ENCODE results near the gene IFT25. TPM values are rescaled to one million over a fixed set of nuclear protein-coding genes. Genes with fewer than 3 reads are reported as not detected.
"Not testable (repeated sequence)": the region's sequence is repeated elsewhere in the genome, so short reads cannot be mapped to it uniquely, and the experiment has no call there.

IFT25 gene
- total RNA-seq, 2 experiments from 2014 or later: 69.3 to 82.6 TPM

- Mint-ChIP-seq H3K36me3 (peaks cover 10% of the 10 kb centered on the region), H3K4me3 (peak overlapping the region; percentile 98), H3K4me1 (peaks cover 20% of the 10 kb centered on the region), H3K27ac (peak overlapping the region; percentile 41), H3K9me3 (ENCODE audit: low read depth) (no peaks in the 10 kb centered on the region), H3K27me3 (no peaks in the 10 kb centered on the region)
- CTCF ChIA-PET: interaction anchor here (1.3 to 2.3 kb wide), 3 partner anchors 10 to 70 kb away, joined by 3 to 8 read pairs (median 8); partner anchors contain the start of genes IFT25 and LRRC42
- DNase-seq: no peak
- ATAC-seq: no peak
Measured at GRCh38 chr1:53888681-53889080, 56.8 kb downstream of the IFT25 start.

- H3K9me3 Mint-ChIP-seq (ENCODE audit: low read depth); H3K4me1 Mint-ChIP-seq; H3K4me3 Mint-ChIP-seq; H3K27me3 Mint-ChIP-seq; H3K27ac Mint-ChIP-seq; ATAC-seq; DNase-seq: not testable (repeated sequence)
- CTCF ChIA-PET: interaction anchor here (0.8 to 2.1 kb wide), 2 partner anchors 22 to 76 kb away, joined by 4 to 7 read pairs; no protein-coding TSS in a partner anchor
- H3K36me3 Mint-ChIP-seq: peaks cover 29% of the 10 kb centered on the region
Measured at GRCh38 chr1:53883600-53883999, 61.9 kb downstream of the IFT25 start.

GRCh38 chr1:53881853-53882252 lies 63.6 kb downstream of the IFT25 start:
- peaks cover 27% of the 10 kb centered on the region for H3K36me3 Mint-ChIP-seq
- not testable (repeated sequence) for ATAC-seq; H3K9me3 Mint-ChIP-seq (ENCODE audit: low read depth); H3K27ac Mint-ChIP-seq; H3K4me3 Mint-ChIP-seq; H3K4me1 Mint-ChIP-seq; DNase-seq; H3K27me3 Mint-ChIP-seq
- CTCF ChIA-PET: interaction anchor here (0.9 to 2.1 kb wide), 4 partner anchors 19 to 78 kb away, joined by 3 to 7 read pairs (median 4); no protein-coding TSS in a partner anchor

- CTCF ChIA-PET: interaction anchor here (0.7 to 6.0 kb wide), 24 partner anchors 8 to 611 kb away, joined by 3 to 49 read pairs (median 4); partner anchors contain the start of genes IFT25, LRRC42 and YIPF1
- Mint-ChIP-seq H3K4me1 (no peaks in the 10 kb centered on the region), H3K36me3 (peaks cover 29% of the 10 kb centered on the region), H3K4me3 (no peak overlapping the region), H3K27me3 (no peaks in the 10 kb centered on the region), H3K9me3 (ENCODE audit: low read depth) (peaks cover 2% of the 10 kb centered on the region), H3K27ac (no peak overlapping the region)
- ATAC-seq: no peak
- DNase-seq: no peak
Measured at GRCh38 chr1:53878492-53879105, 66.9 kb downstream of the IFT25 start.

- not testable (repeated sequence) for H3K9me3 Mint-ChIP-seq (ENCODE audit: low read depth); H3K4me1 Mint-ChIP-seq; DNase-seq; H3K27ac Mint-ChIP-seq; H3K27me3 Mint-ChIP-seq; ATAC-seq; H3K4me3 Mint-ChIP-seq
- H3K36me3 Mint-ChIP-seq: peaks cover 16% of the 10 kb centered on the region
- CTCF ChIA-PET: interaction anchor here (0.9 to 6.0 kb wide), 3 partner anchors 14 to 84 kb away, joined by 3 to 39 read pairs (median 33); no protein-coding TSS in a partner anchor
Measured at GRCh38 chr1:53875150-53875549, 70.3 kb downstream of the IFT25 start.

- ATAC-seq: no peak
- CTCF ChIA-PET: interaction anchor here (1.4 to 3.7 kb wide), 4 partner anchors 9 to 88 kb away, joined by 3 to 21 read pairs (median 10); no protein-coding TSS in a partner anchor
- Mint-ChIP-seq H3K27me3 (no peaks in the 10 kb centered on the region), H3K27ac (no peak overlapping the region), H3K4me3 (no peak overlapping the region), H3K9me3 (ENCODE audit: low read depth) (no peaks in the 10 kb centered on the region), H3K4me1 (no peaks in the 10 kb centered on the region), H3K36me3 (peaks cover 14% of the 10 kb centered on the region)
- no peak for DNase-seq
Measured at GRCh38 chr1:53871773-53872484, 73.6 kb downstream of the IFT25 start.

Other genes with a start within 250 kb of the IFT25 start
- not detected for gene GLIS1, start 206.5 kb downstream of the IFT25 start, total RNA-seq
- gene NDC1, start 107.4 kb downstream of the IFT25 start, total RNA-seq: 10 to 100 TPM; 26.1 to 35.5 TPM
- 10 to 100 TPM; 17.2 to 18.0 TPM for gene YIPF1, start 55.9 kb downstream of the IFT25 start, total RNA-seq
- not detected for gene DIO1, start 51.5 kb downstream of the IFT25 start, total RNA-seq
- 10 to 100 TPM; 20.5 to 22.3 TPM for gene LRRC42, start 651 bp upstream of the IFT25 start, total RNA-seq
- gene LDLRAD1, start 72.5 kb upstream of the IFT25 start, total RNA-seq: not detected
- 100 to 1,000 TPM; 165 to 171 TPM for gene TMEM59, start 107.5 kb upstream of the IFT25 start, total RNA-seq
- 10 to 100 TPM; 11.8 to 13.1 TPM for gene TCEANC2, start 107.9 kb upstream of the IFT25 start, total RNA-seq
- gene CDCP2, start 207.3 kb upstream of the IFT25 start, total RNA-seq: under 1 TPM in 1 of 2 experiments, not detected in 1; 0.09 TPM